Colon (tissue), 2 donors: ENCODE results near the gene SPECC1.
"Not testable (repeated sequence)": the region's sequence is repeated elsewhere in the genome, so short reads cannot be mapped to it uniquely, and the experiment has no call there.

ENCODE experiments used
- FAIRE-seq: peaks from 2 replicates; lab custom pipeline; 2012; peaks lifted over from hg19 to GRCh38; lab: Jason Lieb, UNC
- donor health status: control.
- donor health status: control.

Gene SPECC1

GRCh38 chr17:20211246-20211645 is 202.1 kb downstream of the SPECC1 start:
- FAIRE-seq, result no peak

- FAIRE-seq, result no peak
Measured at GRCh38 chr17:20213449-20213848, 204.3 kb downstream of the SPECC1 start.

- FAIRE-seq, result no peak
Measured at GRCh38 chr17:20214794-20215193, 205.6 kb downstream of the SPECC1 start.

- no peak for FAIRE-seq
Measured at GRCh38 chr17:20216154-20216815, 207.1 kb downstream of the SPECC1 start.

- no peak for FAIRE-seq
Measured at GRCh38 chr17:20216853-20217252, 207.7 kb downstream of the SPECC1 start.

GRCh38 chr17:20217677-20218076 is 208.5 kb downstream of the SPECC1 start:
- FAIRE-seq, result no peak

- no peak for FAIRE-seq
Measured at GRCh38 chr17:20218272-20218671, 209.1 kb downstream of the SPECC1 start.

- no peak for FAIRE-seq
Measured at GRCh38 chr17:20223808-20224328, 214.7 kb downstream of the SPECC1 start.

GRCh38 chr17:20224379-20224778 is 215.2 kb downstream of the SPECC1 start:
- no peak for FAIRE-seq

GRCh38 chr17:20225162-20226115 is 216.3 kb downstream of the SPECC1 start:
- FAIRE-seq, result no peak

- no peak for FAIRE-seq
Measured at GRCh38 chr17:20226814-20227482, 217.8 kb downstream of the SPECC1 start.

- not testable (repeated sequence) for FAIRE-seq
Measured at GRCh38 chr17:20227720-20228370, 218.7 kb downstream of the SPECC1 start.

GRCh38 chr17:20228410-20228809 is 219.3 kb downstream of the SPECC1 start:
- no peak for FAIRE-seq

- no peak for FAIRE-seq
Measured at GRCh38 chr17:20228860-20229259, 219.7 kb downstream of the SPECC1 start.

- FAIRE-seq, result no peak
Measured at GRCh38 chr17:20230924-20231323, 221.8 kb downstream of the SPECC1 start.

- FAIRE-seq, result no peak
Measured at GRCh38 chr17:20232611-20233010, 223.5 kb downstream of the SPECC1 start.

GRCh38 chr17:20234276-20234675 is 225.1 kb downstream of the SPECC1 start:
- no peak for FAIRE-seq

- FAIRE-seq, result no peak
Measured at GRCh38 chr17:20235747-20236146, 226.6 kb downstream of the SPECC1 start.

GRCh38 chr17:20236578-20237227 is 227.5 kb downstream of the SPECC1 start:
- no peak for FAIRE-seq

GRCh38 chr17:20239776-20240175 is 230.6 kb downstream of the SPECC1 start:
- not testable (repeated sequence) for FAIRE-seq

GRCh38 chr17:20241855-20242254 is 232.7 kb downstream of the SPECC1 start:
- no peak for FAIRE-seq
